ENCODE data around the gene RNASE8. TPM values are rescaled to one million over a fixed set of nuclear protein-coding genes. Genes with fewer than 3 reads are reported as not detected.

RNASE8 gene
- total and polyA plus RNA-seq, 2 experiments from 2014 or later: not detected

- Histone ChIP-seq H3K4me3 (no peak overlapping the region), H2AFZ (no peak overlapping the region), H4K20me1 (ENCODE audit: insufficient read depth, poor library complexity, severe bottlenecking) (no peaks in the 10 kb centered on the region), H3K27ac (no peak overlapping the region), H3K9me2 (replicated peaks; ENCODE audit: insufficient read depth) (no peaks in the 10 kb centered on the region), H3K36me3 (replicated peaks; ENCODE audit: insufficient read depth, low read depth) (no peaks in the 10 kb centered on the region), H3K4me2 (no peak overlapping the region), H3K9me3 (ENCODE audit: low read depth) (no peaks in the 10 kb centered on the region), H3K27me3 (no peaks in the 10 kb centered on the region), H3K4me1 (ENCODE audit: insufficient read depth) (no peaks in the 10 kb centered on the region), H3K79me2 (no peaks in the 10 kb centered on the region)
- DNase-seq (ENCODE audit: low spot score): no peak
- TF ChIP-seq CTCF (IDR thresholded peaks at IDR 0.05; ENCODE audit: poor library complexity) (no peak), EZH2 (IDR thresholded peaks at IDR 0.05; ENCODE audit: borderline replicate concordance) (no peak), EZH2phosphoT487 (IDR thresholded peaks at IDR 0.05; ENCODE audit: low read depth, severe bottlenecking, unreplicated experiment) (no peak)
- WGBS (ENCODE audit: low lambda C conversion rate, missing lambda C conversion rate): 83% methylated on average over 2 of the region's 2 CpGs
Observed at GRCh38 chr14:21047378-21047781, 10.2 kb upstream of the RNASE8 start.

- Histone ChIP-seq H3K79me2 (no peaks in the 10 kb centered on the region), H3K36me3 (replicated peaks; ENCODE audit: insufficient read depth, low read depth) (no peaks in the 10 kb centered on the region), H3K9me2 (replicated peaks; ENCODE audit: insufficient read depth) (no peaks in the 10 kb centered on the region), H3K4me1 (ENCODE audit: insufficient read depth) (no peaks in the 10 kb centered on the region), H3K4me2 (no peak overlapping the region), H4K20me1 (ENCODE audit: insufficient read depth, poor library complexity, severe bottlenecking) (no peaks in the 10 kb centered on the region), H2AFZ (no peak overlapping the region), H3K9me3 (ENCODE audit: low read depth) (no peaks in the 10 kb centered on the region), H3K27ac (no peak overlapping the region), H3K27me3 (no peaks in the 10 kb centered on the region), H3K4me3 (no peak overlapping the region)
- 79% methylated on average over 2 of the region's 2 CpGs for WGBS (ENCODE audit: low lambda C conversion rate, missing lambda C conversion rate)
- TF ChIP-seq EZH2 (IDR thresholded peaks at IDR 0.05; ENCODE audit: borderline replicate concordance) (no peak), CTCF (IDR thresholded peaks at IDR 0.05; ENCODE audit: poor library complexity) (no peak), EZH2phosphoT487 (IDR thresholded peaks at IDR 0.05; ENCODE audit: low read depth, severe bottlenecking, unreplicated experiment) (no peak)
- DNase-seq (ENCODE audit: low spot score): no peak
Observed at GRCh38 chr14:21048638-21049037, 9.0 kb upstream of the RNASE8 start.

GRCh38 chr14:21049271-21049673 is 8.3 kb upstream of the RNASE8 start:
- H3K27ac ChIP-seq: no peak overlapping the region
- no peaks in the 10 kb centered on the region for H3K27me3 ChIP-seq
- H4K20me1 ChIP-seq (ENCODE audit: insufficient read depth, poor library complexity, severe bottlenecking): no peaks in the 10 kb centered on the region
- 95% methylated on average over 3 of the region's 3 CpGs for WGBS (ENCODE audit: low lambda C conversion rate, missing lambda C conversion rate)
- H3K4me1 ChIP-seq (ENCODE audit: insufficient read depth): no peaks in the 10 kb centered on the region
- no peak overlapping the region for H3K4me3 ChIP-seq
- no peaks in the 10 kb centered on the region for H3K9me2 ChIP-seq (replicated peaks; ENCODE audit: insufficient read depth)
- H3K4me2 ChIP-seq: no peak overlapping the region
- no peaks in the 10 kb centered on the region for H3K36me3 ChIP-seq (replicated peaks; ENCODE audit: insufficient read depth, low read depth)
- TF ChIP-seq CTCF (IDR thresholded peaks at IDR 0.05; ENCODE audit: poor library complexity): no peak
- TF ChIP-seq EZH2phosphoT487 (IDR thresholded peaks at IDR 0.05; ENCODE audit: low read depth, severe bottlenecking, unreplicated experiment): no peak
- TF ChIP-seq EZH2 (IDR thresholded peaks at IDR 0.05; ENCODE audit: borderline replicate concordance): no peak
- DNase-seq (ENCODE audit: low spot score): no peak
- no peaks in the 10 kb centered on the region for H3K79me2 ChIP-seq
- H3K9me3 ChIP-seq (ENCODE audit: low read depth): no peaks in the 10 kb centered on the region
- H2AFZ ChIP-seq: no peak overlapping the region

GRCh38 chr14:21050597-21050996 is 7.0 kb upstream of the RNASE8 start:
- Histone ChIP-seq H3K36me3 (replicated peaks; ENCODE audit: insufficient read depth, low read depth) (no peaks in the 10 kb centered on the region), H3K4me2 (no peak overlapping the region), H3K9me2 (replicated peaks; ENCODE audit: insufficient read depth) (no peaks in the 10 kb centered on the region), H3K27me3 (no peaks in the 10 kb centered on the region), H3K4me3 (no peak overlapping the region), H3K27ac (no peak overlapping the region), H3K79me2 (no peaks in the 10 kb centered on the region), H2AFZ (no peak overlapping the region), H3K4me1 (ENCODE audit: insufficient read depth) (no peaks in the 10 kb centered on the region), H4K20me1 (ENCODE audit: insufficient read depth, poor library complexity, severe bottlenecking) (no peaks in the 10 kb centered on the region), H3K9me3 (ENCODE audit: low read depth) (no peaks in the 10 kb centered on the region)
- no peak for DNase-seq (ENCODE audit: low spot score)
- TF ChIP-seq EZH2 (IDR thresholded peaks at IDR 0.05; ENCODE audit: borderline replicate concordance) (no peak), EZH2phosphoT487 (IDR thresholded peaks at IDR 0.05; ENCODE audit: low read depth, severe bottlenecking, unreplicated experiment) (no peak), CTCF (IDR thresholded peaks at IDR 0.05; ENCODE audit: poor library complexity) (no peak)
- 87% methylated on average over 3 of the region's 3 CpGs for WGBS (ENCODE audit: low lambda C conversion rate, missing lambda C conversion rate)
